Astrocyte (in vitro differentiated cells and primary cell): Measurements from ENCODE around the gene MDN1. TPM values are rescaled to one million over a fixed set of nuclear protein-coding genes. Genes with fewer than 3 reads are reported as not detected.

Experiments
- DNase-seq: peaks from one replicate; pipeline ENCODE4 v3.0.0-alpha.2; 2010; ENCODE audit warnings: low read depth
- FAIRE-seq: peaks from 2 replicates; lab custom pipeline; 2011; peaks lifted over from hg19 to GRCh38; lab: Jason Lieb, UNC
- H2AFZ ChIP-seq: 2 replicates; pipeline ENCODE4 v1.6.0; 2012; ENCODE audit warnings: low read depth, low read length, inconsistent platforms
- H3K27ac ChIP-seq: 2 replicates; pipeline ENCODE4 v1.5.1; 2011; ENCODE audit warnings: low read depth, low read length, inconsistent platforms
- H3K27me3 ChIP-seq: 2 replicates; pipeline ENCODE4 v1.6.0; 2011; ENCODE audit warnings: low read length, inconsistent platforms; ENCODE audit not compliant: insufficient read depth
- H3K36me3 ChIP-seq: 2 replicates; pipeline ENCODE4 v1.5.1; 2011; ENCODE audit warnings: low read length, inconsistent platforms; ENCODE audit not compliant: insufficient read depth
- H3K4me1 ChIP-seq: 2 replicates; pipeline ENCODE4 v1.5.1; 2011; ENCODE audit warnings: low read length, inconsistent platforms; ENCODE audit not compliant: insufficient read depth
- H3K4me2 ChIP-seq: 2 replicates; pipeline ENCODE4 v1.6.0; 2012; ENCODE audit warnings: low read length, inconsistent platforms
- H3K4me3 ChIP-seq: 2 replicates; pipeline ENCODE4 v1.5.1; 2011; ENCODE audit warnings: low read depth, mild to moderate bottlenecking, low read length, inconsistent platforms; ENCODE audit not compliant: insufficient read depth
- H3K79me2 ChIP-seq: 2 replicates; pipeline ENCODE4 v1.6.0; 2012; ENCODE audit warnings: mild to moderate bottlenecking, low read length, inconsistent platforms; ENCODE audit not compliant: insufficient read depth
- H3K9ac ChIP-seq: 2 replicates; pipeline ENCODE4 v1.6.0; 2012; ENCODE audit warnings: mild to moderate bottlenecking, low read length, inconsistent platforms
- H3K9me3 ChIP-seq: 2 replicates; pipeline ENCODE4 v1.5.1; 2012; ENCODE audit warnings: low read depth, mild to moderate bottlenecking, low read length, inconsistent platforms; ENCODE audit not compliant: insufficient read depth
- H4K20me1 ChIP-seq: 2 replicates; pipeline ENCODE4 v1.6.0; 2012; ENCODE audit warnings: low read length, inconsistent platforms; ENCODE audit not compliant: insufficient read depth
- H3K27ac Mint-ChIP-seq: one replicate; pipeline ENCODE4 v1.8.0; 2021; ENCODE audit warnings: mild to moderate bottlenecking, mixed read lengths; ENCODE audit not compliant: unreplicated experiment
- H3K27me3 Mint-ChIP-seq: one replicate; pipeline ENCODE4 v1.8.0; 2021; ENCODE audit warnings: low read depth, mixed read lengths; ENCODE audit not compliant: unreplicated experiment
- H3K36me3 Mint-ChIP-seq: one replicate; pipeline ENCODE4 v1.8.0; 2021; ENCODE audit warnings: low read depth, mixed read lengths; ENCODE audit not compliant: unreplicated experiment
- H3K4me1 Mint-ChIP-seq: one replicate; pipeline ENCODE4 v1.8.0; 2021; ENCODE audit warnings: low read depth, mixed read lengths; ENCODE audit not compliant: unreplicated experiment
- H3K4me3 Mint-ChIP-seq: one replicate; pipeline ENCODE4 v1.8.0; 2021; ENCODE audit warnings: mild to moderate bottlenecking, moderate library complexity, mixed read lengths; ENCODE audit not compliant: unreplicated experiment
- H3K9me3 Mint-ChIP-seq: one replicate; pipeline ENCODE4 v1.8.0; 2021; ENCODE audit warnings: mild to moderate bottlenecking, mixed read lengths; ENCODE audit not compliant: unreplicated experiment
- EZH2 ChIP-seq: IDR thresholded peaks from 2 replicates; pipeline ENCODE4 v1.6.1; 2012; ENCODE audit warnings: mild to moderate bottlenecking, low read length, inconsistent platforms; ENCODE audit not compliant: insufficient read depth
- total RNA-seq: library from RNA; stranded (reverse); gene quantifications from 2 replicates; pipeline ENCODE4 v1.2.1, GENCODE V29; 2021
- TF ChIP-seq, protein P1 (sequence below): IDR thresholded peaks from 2 replicates; pipeline ENCODE4 v1.5.1; 2011; ENCODE audit warnings: low read depth, mild to moderate bottlenecking, inconsistent platforms, low read length, moderate library complexity; ENCODE audit not compliant: insufficient read depth

The MDN1 gene
- total RNA-seq, 1 donor from 2014 or later: 35.7 TPM

DNA sequence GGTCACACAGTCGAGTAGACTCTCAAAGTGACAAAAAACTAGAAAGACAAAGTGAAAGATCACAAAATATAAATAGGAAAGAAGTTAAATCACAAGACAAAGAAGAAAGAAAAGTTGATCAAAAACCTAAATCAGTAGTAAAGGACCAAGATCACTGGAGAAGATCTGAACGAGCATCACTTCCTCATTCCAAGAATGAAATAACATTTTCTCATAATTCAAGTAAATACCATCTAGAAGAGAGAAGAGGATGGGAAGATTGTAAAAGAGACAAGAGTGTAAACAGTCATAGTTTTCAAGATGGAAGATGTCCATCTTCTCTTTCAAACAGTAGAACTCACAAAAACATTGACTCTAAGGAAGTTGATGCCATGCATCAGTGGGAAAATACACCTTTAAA lies 43.1 kb upstream of the MDN1 start:
- Histone ChIP-seq H3K79me2 (no peaks in the 10 kb centered on the region), H3K4me1 (no peaks in the 10 kb centered on the region), H3K27me3 (no peaks in the 10 kb centered on the region), H3K9ac (no peak overlapping the region), H3K27ac (no peak overlapping the region), H3K36me3 (peaks cover 51% of the 10 kb centered on the region), H4K20me1 (no peaks in the 10 kb centered on the region), H3K4me3 (no peak overlapping the region), H3K4me2 (no peak overlapping the region), H2AFZ (no peak overlapping the region), H3K9me3 (no peaks in the 10 kb centered on the region)
- Mint-ChIP-seq H3K9me3 (no peaks in the 10 kb centered on the region), H3K27me3 (no peaks in the 10 kb centered on the region), H3K27ac (no peak overlapping the region), H3K4me3 (no peak overlapping the region), H3K4me1 (no peaks in the 10 kb centered on the region), H3K36me3 (peaks cover 31% of the 10 kb centered on the region)
- no peak for FAIRE-seq
- TF ChIP-seq EZH2: no peak
- TF ChIP-seq, protein P1, sequence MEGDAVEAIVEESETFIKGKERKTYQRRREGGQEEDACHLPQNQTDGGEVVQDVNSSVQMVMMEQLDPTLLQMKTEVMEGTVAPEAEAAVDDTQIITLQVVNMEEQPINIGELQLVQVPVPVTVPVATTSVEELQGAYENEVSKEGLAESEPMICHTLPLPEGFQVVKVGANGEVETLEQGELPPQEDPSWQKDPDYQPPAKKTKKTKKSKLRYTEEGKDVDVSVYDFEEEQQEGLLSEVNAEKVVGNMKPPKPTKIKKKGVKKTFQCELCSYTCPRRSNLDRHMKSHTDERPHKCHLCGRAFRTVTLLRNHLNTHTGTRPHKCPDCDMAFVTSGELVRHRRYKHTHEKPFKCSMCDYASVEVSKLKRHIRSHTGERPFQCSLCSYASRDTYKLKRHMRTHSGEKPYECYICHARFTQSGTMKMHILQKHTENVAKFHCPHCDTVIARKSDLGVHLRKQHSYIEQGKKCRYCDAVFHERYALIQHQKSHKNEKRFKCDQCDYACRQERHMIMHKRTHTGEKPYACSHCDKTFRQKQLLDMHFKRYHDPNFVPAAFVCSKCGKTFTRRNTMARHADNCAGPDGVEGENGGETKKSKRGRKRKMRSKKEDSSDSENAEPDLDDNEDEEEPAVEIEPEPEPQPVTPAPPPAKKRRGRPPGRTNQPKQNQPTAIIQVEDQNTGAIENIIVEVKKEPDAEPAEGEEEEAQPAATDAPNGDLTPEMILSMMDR: no peak
- DNase-seq: no peak

DNA sequence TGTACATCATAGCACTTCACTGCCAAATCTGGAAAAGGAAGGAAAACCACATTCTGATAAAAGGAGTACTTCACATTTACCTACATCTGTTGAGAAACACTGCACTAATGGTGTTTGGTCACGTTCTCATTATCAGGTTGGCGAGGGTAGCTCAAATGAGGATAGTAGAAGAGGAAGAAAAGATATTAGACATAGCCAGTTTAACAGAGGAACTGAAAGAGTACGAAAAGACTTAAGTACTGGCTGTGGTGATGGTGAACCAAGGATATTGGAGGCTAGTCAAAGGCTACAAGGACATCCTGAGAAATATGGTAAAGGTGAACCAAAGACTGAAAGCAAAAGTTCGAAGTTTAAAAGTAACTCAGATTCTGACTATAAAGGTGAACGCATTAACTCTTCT lies 42.7 kb upstream of the MDN1 start:
- DNase-seq: no peak
- H3K36me3 Mint-ChIP-seq: peaks cover 27% of the 10 kb centered on the region
- TF ChIP-seq EZH2: no peak
- TF ChIP-seq, protein P1: no peak

DNA sequence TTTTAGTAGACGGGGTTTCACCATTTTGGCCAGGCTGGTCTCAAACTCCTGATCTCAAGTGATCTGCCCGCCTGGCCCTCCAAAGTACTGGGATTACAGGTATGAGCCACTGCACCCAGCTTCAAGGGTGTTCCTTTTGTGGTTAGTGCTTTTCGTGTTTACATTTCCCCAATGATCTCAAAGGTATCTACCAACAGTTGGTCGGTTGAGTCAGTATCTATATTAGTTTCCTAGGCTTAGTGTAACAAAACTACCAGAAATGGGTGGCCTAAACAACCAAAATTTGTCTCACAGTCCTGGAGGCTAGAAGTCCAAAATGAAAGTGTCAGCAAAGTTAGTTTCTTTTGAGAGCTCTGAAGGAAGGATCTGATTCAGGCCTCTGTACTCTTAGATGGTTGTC lies 40.1 kb upstream of the MDN1 start:
- H3K36me3 ChIP-seq: peaks cover 49% of the 10 kb centered on the region
- H3K27ac Mint-ChIP-seq: no peak overlapping the region

More for the DNA sequence above, 42.7 kb upstream of the MDN1 start:
- Mint-ChIP-seq H3K9me3 (no peaks in the 10 kb centered on the region), H3K4me3 (no peak overlapping the region), H3K4me1 (no peaks in the 10 kb centered on the region), H3K27ac (no peak overlapping the region), H3K27me3 (no peaks in the 10 kb centered on the region)
- Histone ChIP-seq H3K27ac (no peak overlapping the region), H3K9me3 (no peaks in the 10 kb centered on the region), H4K20me1 (no peaks in the 10 kb centered on the region), H3K4me1 (no peaks in the 10 kb centered on the region), H3K36me3 (peaks cover 49% of the 10 kb centered on the region), H2AFZ (no peak overlapping the region), H3K9ac (no peak overlapping the region), H3K4me2 (no peak overlapping the region), H3K27me3 (no peaks in the 10 kb centered on the region), H3K79me2 (no peaks in the 10 kb centered on the region), H3K4me3 (no peak overlapping the region)
- FAIRE-seq: no peak

More for the DNA sequence above, 40.1 kb upstream of the MDN1 start:
- DNase-seq (no peak), FAIRE-seq (no peak)
- Histone ChIP-seq H3K4me2 (no peak overlapping the region), H3K79me2 (no peaks in the 10 kb centered on the region), H3K27ac (no peak overlapping the region), H3K9ac (no peak overlapping the region), H3K4me1 (no peaks in the 10 kb centered on the region), H2AFZ (no peak overlapping the region), H3K9me3 (no peaks in the 10 kb centered on the region), H4K20me1 (no peaks in the 10 kb centered on the region), H3K4me3 (no peak overlapping the region), H3K27me3 (no peaks in the 10 kb centered on the region)
- Mint-ChIP-seq H3K4me3 (no peak overlapping the region), H3K36me3 (peaks cover 19% of the 10 kb centered on the region), H3K4me1 (no peaks in the 10 kb centered on the region), H3K27me3 (no peaks in the 10 kb centered on the region), H3K9me3 (no peaks in the 10 kb centered on the region)
- TF ChIP-seq EZH2: no peak
- TF ChIP-seq, protein P1: no peak
